Muscle of arm (tissue), 14 donors: ENCODE results near the gene SP140L. TPM values are rescaled to one million over a fixed set of nuclear protein-coding genes. Genes with fewer than 3 reads are reported as not detected.
"Not testable (repeated sequence)": the region's sequence is repeated elsewhere in the genome, so short reads cannot be mapped to it uniquely, and the experiment has no call there.

ENCODE experiments used
- DNase-seq: peaks from one replicate; pipeline ENCODE4 v3.0.0-alpha.2; 2013
- long read RNA-seq, 11 donors: transcript quantifications; one replicate each; lab custom pipeline, GENCODE V29; 2026
- polyA plus RNA-seq, 12 donors: library from polyadenylated mRNA; unstranded; fragments of 120-200 nt; gene quantifications; one replicate each; pipeline ENCODE4 v1.2.1, GENCODE V29; 2013; ENCODE audit not compliant: insufficient read length in 12 of 12

Gene SP140L
- polyA plus RNA-seq: 10 to 100 TPM in 2 of 12 donors, 1 to 10 TPM in 9, not detected in 1; 3.7 to 12.4 (median 7.1) TPM
- long read RNA-seq, donor 1, partial matches to known transcripts: 0 of 1 reads
- long read RNA-seq, donor 1, other reads (novel, unspliced or antisense): 0 of 1 reads
- long read RNA-seq, donor 2: 0 reads
- long read RNA-seq, donor 3: 0 reads
- long read RNA-seq, donor 4: 0 reads
- long read RNA-seq, donor 5: 0 reads
- long read RNA-seq, donor 6: 0 reads
- long read RNA-seq, donor 7: 0 reads
- long read RNA-seq, donor 8, partial matches to known transcripts: 0 of 1 reads
- long read RNA-seq, donor 8, other reads (novel, unspliced or antisense): 0 of 1 reads
- long read RNA-seq, donor 9: 0 reads
- long read RNA-seq, donor 10: 0 reads
- long read RNA-seq, donor 11, partial matches to known transcripts: 0 of 1 reads
- long read RNA-seq, donor 11, other reads (novel, unspliced or antisense): 0 of 1 reads

- DNase-seq: peak; percentile 48
These were observed at the start of gene SP140L for GRCh38 chr2:230326453-230327417. TSS of gene SP140L (plus strand) at chr2:230327193. CDS start at chr2:230327270, 77 bp downstream.

- no peak for DNase-seq
These were observed 44.1 kb upstream of the SP140L start for GRCh38 chr2:230282936-230283335.

GRCh38 chr2:230286048-230286447 lies 40.9 kb upstream of the SP140L start:
- DNase-seq: no peak

- peak; percentile 4 for DNase-seq
These were observed 37.7 kb upstream of the SP140L start for GRCh38 chr2:230289311-230289710.

GRCh38 chr2:230295192-230295591 lies 31.8 kb upstream of the SP140L start:
- no peak for DNase-seq

- DNase-seq: no peak
These were observed 30.1 kb upstream of the SP140L start for GRCh38 chr2:230296917-230297316.

- DNase-seq: no peak
These were observed 27.4 kb upstream of the SP140L start for GRCh38 chr2:230299618-230300017.

GRCh38 chr2:230305416-230306275 lies 21.3 kb upstream of the SP140L start:
- no peak for DNase-seq

GRCh38 chr2:230306474-230306873 lies 20.5 kb upstream of the SP140L start:
- DNase-seq: no peak

GRCh38 chr2:230307485-230307884 lies 19.5 kb upstream of the SP140L start:
- no peak for DNase-seq

GRCh38 chr2:230308402-230309000 lies 18.5 kb upstream of the SP140L start:
- DNase-seq: no peak

- not testable (repeated sequence) for DNase-seq
These were observed 16.2 kb upstream of the SP140L start for GRCh38 chr2:230310792-230311191.

GRCh38 chr2:230311634-230312033 lies 15.4 kb upstream of the SP140L start:
- not testable (repeated sequence) for DNase-seq

- no peak for DNase-seq
These were observed 14.4 kb upstream of the SP140L start for GRCh38 chr2:230312638-230313037.

- no peak for DNase-seq
These were observed 9.6 kb upstream of the SP140L start for GRCh38 chr2:230317366-230317765.

- DNase-seq: no peak
These were observed 8.5 kb upstream of the SP140L start for GRCh38 chr2:230318190-230319121.

- DNase-seq: no peak
These were observed 7.7 kb upstream of the SP140L start for GRCh38 chr2:230319211-230319862.

- DNase-seq: no peak
These were observed 6.0 kb upstream of the SP140L start for GRCh38 chr2:230321031-230321430.
